GM18909 (cell line): Measurements from ENCODE around the gene CYB5A.
"Not testable (repeated sequence)": the region's sequence is repeated elsewhere in the genome, so short reads cannot be mapped to it uniquely, and the experiment has no call there.

Source experiments
- ATAC-seq: cut with Tn5 transposase; IDR thresholded peaks from one replicate; pipeline ENCODE4 v1.9.1; 2021; ENCODE audit warnings: mild to moderate bottlenecking; ENCODE audit not compliant: unreplicated experiment, poor library complexity

The CYB5A gene

DNA sequence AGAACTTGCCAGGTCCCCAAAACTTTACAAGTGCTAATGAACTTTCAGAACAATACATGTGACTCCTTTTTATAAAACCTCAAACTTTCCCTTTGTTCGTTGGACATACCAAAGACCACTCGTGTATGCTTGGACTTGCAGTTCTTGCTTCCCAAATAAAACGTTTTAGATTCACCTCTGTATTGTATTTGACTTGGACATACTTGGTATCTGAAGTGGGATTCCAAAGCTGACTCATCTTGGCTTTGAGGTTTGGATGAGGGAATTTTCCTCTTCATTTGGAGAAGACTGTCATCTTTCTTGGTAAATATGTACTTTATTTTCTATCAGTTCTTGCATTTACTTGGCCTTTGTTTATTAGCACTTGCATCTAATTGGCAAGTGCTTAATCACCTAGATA lies 8.0 kb upstream of the CYB5A start:
- ATAC-seq: no peak

DNA sequence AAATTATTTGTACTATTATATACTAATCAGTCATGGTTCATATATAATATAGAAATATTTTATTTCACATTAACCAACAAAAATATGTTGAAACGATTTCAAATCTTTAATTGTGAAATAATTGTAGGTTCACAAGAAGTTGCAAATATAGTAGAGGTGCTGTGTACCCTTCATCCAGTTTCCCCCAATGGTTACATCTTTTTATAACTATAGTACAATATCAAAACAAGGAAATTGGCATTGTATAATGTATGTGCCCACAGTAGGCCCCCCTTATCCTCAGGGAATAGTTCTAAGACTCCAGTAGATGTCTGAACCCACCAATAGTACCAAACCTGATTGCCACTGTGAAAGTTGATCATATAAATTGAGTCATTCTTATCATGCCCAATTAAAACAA lies 7.4 kb upstream of the CYB5A start:
- ATAC-seq: no peak

DNA sequence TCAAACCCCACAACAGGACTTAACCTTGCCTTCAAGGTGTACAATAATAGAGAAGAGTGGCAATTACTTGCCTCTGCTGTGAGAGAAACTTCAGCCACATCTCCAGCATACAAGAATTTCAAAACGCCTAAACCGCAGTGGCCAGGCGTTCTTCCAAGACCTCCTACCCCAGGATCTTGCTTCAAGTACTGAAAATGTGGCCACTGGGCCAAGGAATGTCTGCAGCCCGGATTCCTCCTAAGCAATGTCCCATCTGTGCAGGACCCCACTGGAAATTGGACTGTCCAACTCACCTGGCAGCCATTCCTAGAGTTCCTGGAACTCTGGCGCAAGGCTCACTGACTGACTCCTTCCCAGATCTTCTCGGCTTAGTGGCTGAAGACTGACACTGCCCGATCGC lies 2.8 kb upstream of the CYB5A start:
- ATAC-seq: no peak

DNA sequence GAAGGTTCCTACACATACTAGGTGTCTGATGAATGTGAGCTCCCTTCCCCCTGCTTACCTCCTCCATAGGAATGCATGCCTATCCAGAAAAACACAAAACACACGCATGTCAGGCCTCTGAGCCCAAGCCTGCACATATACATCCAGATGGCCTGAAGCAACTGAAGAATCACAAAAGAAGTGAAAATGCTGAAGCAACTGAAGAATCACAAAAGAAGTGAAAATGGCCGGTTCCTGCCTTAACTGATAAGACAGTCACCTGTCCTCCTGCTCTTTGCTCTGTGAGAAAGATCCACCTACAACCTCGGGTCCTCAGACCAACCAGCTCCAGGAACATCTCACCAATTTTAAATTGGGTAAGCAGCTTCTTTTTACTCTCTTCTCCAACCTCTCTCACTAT lies 1.2 kb upstream of the CYB5A start:
- ATAC-seq: not testable (repeated sequence)

DNA sequence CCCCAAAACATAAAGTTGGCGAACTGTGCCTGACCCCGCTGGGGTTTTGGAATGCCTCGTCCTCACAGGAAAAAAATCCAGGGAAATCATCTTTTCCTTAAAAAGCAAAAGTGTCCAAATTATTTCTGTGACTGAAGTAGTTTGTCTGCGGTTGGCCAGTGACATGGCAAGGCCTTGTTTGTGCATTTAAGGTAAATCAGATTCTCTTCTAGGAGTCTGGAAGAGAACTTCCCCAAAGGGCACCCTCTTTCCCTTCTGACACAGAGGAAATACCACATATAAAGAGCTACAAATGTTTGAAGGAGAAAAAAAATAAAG lies 737 bp upstream of the CYB5A start:
- ATAC-seq: no peak

DNA sequence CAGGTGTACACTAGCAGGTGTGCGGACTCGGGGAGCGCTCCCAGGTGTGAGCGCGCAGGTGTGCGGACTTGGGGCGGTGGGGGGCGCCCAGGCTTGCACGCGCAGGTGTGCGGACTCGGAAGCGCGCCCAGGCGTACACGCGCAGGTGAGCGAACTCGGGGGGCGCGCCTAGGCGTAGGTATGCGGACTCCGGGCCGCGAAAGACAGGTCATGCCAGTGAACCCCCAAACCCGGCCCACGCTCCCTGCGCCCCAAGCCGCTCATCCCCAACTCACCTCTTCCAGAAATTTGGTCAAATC lies 342 bp downstream of the CYB5A start:
- ATAC-seq: no peak

DNA sequence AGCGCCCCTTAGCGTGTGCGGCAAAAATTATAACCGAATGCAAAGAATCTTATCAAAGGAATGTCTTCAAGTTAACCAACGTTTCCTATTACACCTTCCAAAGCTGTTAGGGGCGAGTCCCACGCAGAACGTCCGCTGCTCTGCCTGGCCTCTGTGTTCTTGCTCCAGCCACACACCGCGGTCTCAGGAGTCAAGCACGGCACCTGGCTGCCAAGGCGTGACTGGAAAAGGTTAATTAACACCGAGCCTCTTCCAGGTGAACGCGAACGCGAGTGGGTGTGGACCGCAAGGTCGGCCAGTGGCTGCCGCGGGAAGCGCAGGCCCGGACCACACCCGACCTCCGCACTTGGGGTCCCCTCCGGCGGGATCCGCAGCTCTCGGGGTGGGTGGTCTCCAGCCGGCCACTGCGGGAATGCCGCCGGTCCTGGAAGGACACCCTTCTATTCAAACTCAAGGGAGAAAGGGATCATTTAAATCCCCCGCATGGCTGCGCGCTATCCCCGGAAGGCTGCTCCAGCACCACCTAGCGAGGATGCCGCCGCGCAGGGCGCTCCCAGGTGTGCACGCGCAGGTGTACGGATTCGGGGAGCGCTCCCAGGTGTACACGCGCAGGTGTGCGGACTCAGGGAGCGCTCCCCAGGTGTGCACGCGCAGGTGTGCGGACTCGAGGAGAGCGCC lies 830 bp downstream of the CYB5A start:
- ATAC-seq: no peak

DNA sequence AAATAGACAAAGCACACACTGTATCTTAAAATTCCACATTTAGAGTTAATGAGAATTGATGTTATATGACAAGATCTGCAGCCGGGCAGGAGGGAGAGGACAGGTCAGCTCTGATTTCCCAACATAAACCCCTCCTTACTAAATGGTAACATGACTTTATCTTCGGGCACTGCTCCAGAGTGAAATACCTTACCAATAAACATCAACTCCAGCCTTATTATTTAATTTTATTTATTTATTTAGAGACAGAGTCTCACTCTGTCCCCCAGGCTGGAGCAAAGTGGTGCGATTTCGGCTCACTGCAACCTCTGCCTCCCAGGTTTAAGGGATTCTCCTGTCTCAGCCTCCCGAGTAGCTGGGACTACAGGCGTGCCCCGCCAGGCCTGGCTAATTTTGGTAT lies 1.7 kb downstream of the CYB5A start:
- no peak for ATAC-seq

DNA sequence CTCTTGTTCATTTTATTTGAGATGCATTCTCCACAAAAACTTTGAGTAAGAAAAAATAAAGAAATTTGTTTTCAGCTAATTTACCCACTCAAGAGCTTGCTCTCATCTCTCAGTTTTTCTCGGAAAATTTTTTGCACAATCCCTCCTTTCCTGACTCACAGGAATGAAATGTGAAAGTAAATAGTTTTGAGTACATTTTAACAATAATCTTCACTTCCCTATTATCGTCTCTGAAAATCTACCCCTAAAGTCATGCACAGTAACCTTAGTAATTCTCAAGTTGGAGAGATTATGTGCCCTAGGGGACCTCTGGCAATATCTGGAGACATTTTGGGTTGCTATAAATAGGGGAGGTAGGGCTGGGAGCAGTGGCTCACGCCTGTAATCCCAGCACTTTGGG lies 2.6 kb downstream of the CYB5A start:
- no peak for ATAC-seq

DNA sequence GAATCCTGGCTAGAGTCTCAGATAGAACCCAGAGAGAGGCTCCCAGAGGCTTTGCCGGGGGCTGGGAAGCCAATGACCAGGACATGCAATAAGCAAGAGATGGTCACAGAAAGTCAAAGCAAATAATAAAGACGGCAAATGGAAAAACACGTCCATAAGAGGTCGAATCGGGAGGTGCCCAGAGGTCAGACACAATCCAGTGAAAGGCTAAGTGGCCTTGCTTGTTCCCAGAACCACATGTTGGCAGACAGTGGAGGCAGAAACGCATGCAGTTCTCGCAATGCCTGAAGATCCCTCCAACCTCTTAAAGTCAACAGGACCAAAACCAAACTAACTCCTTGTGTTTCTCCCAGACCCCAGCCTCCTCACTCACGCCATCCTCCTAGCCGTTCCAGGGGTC lies 3.0 kb downstream of the CYB5A start:
- no peak for ATAC-seq

DNA sequence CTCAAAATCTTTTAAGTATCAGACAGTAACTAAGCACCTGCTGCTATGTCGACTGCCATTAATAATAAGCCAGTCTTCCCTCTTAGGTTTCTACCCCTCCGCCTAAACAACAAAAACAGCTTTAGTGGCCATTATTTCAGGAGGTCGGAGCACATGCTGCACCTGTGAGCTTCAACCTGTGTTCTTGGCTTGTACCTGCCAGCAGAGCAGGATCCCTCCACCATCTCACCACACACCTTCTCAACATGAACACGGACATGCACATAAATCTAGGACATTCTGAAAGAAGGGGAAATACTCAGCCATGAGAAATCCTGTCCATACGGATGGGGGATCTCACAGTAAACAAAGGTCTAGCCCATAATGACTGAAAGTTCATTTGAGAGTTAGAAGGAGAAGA lies 3.7 kb downstream of the CYB5A start:
- ATAC-seq: no peak

DNA sequence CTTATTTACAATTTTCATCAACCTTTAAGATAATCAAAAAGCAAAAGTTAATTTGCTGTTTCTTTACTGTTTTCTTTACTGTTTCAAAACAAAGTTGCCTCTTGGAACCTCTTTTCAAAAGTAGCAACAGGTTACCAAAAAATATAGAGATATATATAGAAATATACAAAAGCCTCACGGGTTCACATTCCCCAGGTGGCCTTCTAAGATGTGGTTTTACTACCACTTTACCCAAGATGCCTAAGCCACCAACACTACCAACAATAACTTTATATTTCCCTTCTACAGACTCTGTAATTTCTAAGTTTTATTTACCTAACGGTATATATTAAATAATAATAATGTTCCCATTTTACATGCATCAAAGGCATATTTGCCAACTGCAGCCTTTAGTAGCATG lies 4.9 kb downstream of the CYB5A start:
- ATAC-seq: no peak

DNA sequence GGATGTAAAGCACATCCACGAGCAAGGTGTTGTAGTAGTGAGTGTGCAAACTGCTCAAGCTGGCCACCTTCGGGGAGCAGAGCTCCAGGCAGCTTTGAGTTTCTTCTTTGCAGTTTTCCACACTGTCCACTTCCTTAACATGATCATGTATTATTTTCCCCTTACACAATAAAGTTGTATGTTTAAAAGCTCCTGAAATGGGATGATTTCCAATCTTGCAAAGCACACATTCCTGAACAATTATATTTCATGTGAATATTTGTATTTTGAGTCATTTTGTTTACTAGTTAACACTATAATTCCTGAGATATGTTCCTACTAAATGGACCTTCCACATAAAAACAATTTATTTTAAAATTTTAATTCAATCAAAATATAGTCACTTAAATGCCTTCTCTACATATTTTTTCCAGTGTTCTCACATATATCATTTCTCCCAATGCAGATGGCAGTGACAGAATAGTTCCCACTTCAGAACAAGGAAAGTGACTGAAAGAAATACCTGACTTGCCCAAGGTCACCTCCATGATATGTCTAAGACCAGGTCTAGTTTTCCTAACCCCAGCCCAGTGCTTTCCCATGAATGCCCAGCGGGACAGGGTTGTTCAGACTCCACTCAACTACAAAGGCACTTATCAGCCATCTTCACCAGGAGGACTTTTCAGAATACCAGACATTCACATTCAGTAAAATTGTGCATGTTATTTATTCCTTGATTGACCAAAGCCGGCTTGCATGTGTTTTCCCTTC lies 5.5 kb downstream of the CYB5A start:
- ATAC-seq: no peak

DNA sequence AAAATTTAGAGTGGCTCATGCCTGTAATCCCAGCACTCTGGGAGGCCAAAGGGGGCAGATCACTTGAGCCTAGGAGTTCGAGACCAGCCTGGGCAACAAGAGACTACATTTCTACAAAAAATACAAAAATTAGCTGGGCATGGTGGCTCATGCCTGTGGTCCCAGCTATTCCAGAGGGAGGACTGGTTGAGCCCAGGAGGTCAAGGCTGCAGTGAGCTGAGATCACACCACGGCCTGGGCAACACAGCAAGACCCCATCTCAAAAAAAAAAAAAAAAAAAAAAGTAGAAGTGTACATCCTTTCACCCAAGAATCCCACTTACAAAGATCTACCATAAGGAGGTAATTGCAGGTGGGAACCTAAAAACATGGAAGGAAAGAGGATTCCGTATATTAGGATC lies 6.2 kb downstream of the CYB5A start:
- not testable (repeated sequence) for ATAC-seq

DNA sequence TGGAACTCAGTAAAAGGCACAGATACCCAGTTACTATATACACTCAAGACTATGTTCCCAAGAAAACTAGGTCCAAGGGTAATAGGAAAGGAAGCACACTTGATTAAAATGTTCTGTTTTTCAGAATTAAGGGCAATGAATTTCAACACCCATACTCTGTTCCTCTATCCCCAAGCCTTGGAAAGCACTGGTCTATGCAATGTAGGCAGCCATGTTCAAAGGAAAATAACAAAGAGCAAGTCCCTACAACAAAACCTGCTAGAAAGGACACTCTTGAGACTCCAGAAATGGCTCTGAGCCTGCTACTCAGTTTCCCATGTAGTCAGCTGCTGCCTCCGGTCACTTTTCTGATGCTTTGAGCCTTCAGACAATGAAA lies 6.8 kb downstream of the CYB5A start:
- ATAC-seq: no peak

DNA sequence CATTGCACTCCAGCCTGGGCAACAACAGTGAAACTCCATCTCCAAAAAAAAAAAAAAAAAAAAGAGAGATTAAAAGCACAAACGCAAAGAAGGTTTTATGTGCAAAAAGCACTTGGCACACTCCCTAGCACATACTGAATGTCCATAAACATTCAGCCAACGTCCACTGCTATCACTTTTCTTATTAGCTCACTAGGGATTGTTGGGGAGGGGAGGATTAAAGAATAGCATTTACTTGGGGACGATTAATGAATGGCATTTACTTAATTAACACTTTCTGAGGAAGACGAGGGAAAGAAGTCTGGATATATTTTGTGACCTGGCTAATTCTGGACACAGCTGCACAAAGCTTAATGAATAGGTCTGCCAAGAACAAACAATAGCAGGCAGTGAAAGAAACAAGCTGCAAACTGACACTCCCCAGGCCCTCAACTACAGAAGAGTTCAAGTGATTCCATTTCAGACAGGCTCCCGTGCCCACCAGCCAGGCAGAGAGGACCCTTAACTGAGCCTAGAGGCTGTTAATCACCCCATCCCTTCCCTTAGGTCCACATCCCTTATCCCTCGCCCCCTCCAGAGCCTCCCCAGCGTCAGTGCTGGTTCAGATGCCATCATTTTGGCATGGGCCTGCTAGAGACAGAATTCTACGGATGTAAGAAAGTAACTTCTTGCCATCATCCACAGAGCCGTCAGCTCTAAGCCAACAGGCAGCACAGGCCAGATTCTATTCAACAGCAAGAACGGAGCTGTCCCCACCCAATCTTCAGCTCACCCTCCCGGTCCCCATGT lies 7.4 kb downstream of the CYB5A start:
- no peak for ATAC-seq

DNA sequence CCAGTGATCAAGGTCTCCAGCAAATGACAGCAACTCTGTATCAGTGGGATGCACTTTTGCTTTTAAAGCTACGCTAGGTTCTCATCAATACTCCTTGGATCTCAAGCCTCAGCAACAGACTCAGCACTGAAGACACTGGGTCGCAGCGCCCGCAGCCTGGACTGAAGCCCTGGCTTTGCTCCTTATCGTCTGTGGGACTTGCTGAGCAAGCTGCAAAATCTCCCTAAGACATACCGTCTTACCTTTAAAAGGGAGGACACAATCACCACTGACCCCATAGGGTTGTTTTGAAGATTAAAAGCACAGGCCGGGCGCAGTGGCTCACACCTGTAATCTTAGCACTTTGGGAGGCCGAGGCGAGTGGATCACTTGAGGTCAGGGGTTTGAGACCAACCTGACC lies 8.1 kb downstream of the CYB5A start:
- no peak for ATAC-seq

DNA sequence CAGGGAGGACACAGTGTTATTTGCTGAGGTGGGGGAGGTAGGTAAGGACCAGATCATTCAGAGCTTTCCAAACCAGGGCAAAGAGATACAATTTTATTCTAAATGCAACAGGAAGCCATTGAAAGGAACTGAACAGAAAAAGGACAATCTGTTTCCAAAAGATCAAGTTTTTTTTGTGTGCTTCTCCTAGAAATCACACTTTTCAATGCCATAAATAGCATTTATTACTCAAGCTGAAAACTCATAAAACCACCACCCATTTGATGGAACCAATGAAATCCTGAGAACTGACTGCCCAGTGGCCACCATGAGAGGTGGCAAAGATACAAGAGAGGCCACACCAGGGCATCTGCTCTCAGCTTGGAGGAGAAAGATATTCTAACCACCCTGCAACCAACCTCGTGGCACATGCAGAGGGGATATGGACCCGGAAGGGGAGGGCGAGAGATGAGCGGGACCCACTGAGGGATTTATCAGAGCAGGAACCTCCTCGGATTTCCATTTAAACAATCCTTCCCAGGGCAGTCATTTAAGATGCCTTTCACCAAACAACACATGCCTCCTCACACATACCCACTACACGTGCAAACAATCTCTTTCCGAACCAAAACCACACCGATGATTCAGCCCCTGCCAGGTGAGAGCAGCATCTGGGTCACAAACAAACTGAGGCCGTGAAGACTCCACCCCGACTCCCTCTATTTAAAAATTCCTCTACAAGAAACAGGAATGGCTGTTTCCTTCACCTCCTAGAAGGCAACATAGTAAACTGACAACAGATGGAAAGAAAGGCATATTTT lies 8.8 kb downstream of the CYB5A start:
- no peak for ATAC-seq

DNA sequence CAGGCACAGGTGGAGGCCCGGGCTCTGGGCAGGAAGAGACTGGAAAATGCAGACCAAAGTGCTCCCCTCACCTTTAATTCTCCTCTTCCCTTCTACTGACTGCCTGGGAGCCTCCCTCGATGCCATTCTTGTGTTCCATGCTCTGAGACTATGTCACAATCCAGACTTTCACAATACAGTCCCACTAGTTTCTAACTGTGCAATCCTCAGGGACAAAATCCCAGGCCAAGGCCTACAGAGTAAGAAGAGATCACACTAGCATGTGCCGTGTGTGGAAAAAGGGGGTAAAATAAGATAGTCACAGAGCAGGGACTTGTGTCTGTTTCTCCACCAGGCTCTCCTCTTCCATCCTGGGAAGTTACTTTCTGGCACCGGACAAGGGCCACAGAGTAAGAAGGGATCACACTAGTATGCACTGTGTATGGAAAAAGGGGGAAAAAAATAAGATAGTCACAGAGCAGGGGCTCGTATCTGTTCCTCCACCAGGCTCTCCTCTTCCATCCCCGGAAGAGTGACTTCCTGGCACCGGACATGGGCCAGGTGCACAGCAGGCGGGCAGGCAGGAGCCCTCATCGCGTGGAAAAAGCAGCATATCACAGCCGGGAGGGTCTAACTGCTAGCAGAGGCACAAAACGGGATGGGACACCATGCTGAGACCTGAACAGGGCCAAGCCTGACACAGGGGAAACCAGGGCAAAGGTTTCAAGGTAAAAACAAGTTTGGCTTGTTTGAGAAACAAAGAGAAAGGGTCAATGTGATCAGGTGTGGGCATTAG lies 9.6 kb downstream of the CYB5A start:
- ATAC-seq: no peak
